Body of pancreas (tissue), 4 donors: ENCODE data around the gene IFNA14. TPM values are rescaled to one million over a fixed set of nuclear protein-coding genes. Genes with fewer than 3 reads are reported as not detected.
"Not testable (repeated sequence)": the region's sequence is repeated elsewhere in the genome, so short reads cannot be mapped to it uniquely, and the experiment has no call there.

Experiments
- ATAC-seq: fragments of 150-250 bp; one replicate; pipeline ENCODE4 v1.9.1; 2016
- DNase-seq, 4 donors: peaks; one replicate each; pipeline ENCODE4 v3.0.0-alpha.2; 2019
- H3K27ac ChIP-seq, 4 donors: fragments of 200-600 bp; sonication (generic); 1 replicate in 3 of 4; 2 replicates in 1 of 4; pipeline versions ENCODE4 v1.5.1 to v1.6.1; 2016 to 2019; ENCODE audit warnings: mild to moderate bottlenecking in 1 of 4, mixed read lengths in 1 of 4, moderate library complexity in 1 of 4
- H3K27me3 ChIP-seq, 2 donors: fragments of 200-600 bp; sonication (generic); one replicate each; pipeline ENCODE4 v1.6.0; 2016; ENCODE audit warnings: mild to moderate bottlenecking in 1 of 2
- H3K36me3 ChIP-seq, 2 donors: fragments of 200-600 bp; sonication (generic); replicated peaks in 1 of 2; 2 replicates each; pipeline ENCODE4 v1.5.1; 2016; ENCODE audit warnings: low read depth in 2 of 2; ENCODE audit not compliant: insufficient read depth in 1 of 2
- H3K4me1 ChIP-seq: fragments of 200-600 bp; sonication (generic); one replicate; pipeline ENCODE4 v1.6.0; 2016
- H3K4me3 ChIP-seq, 2 donors: fragments of 200-600 bp; sonication (generic); 1 replicate in 1 of 2; 2 replicates in 1 of 2; pipeline ENCODE4 v1.5.1; 2016 to 2019
- H3K9me3 ChIP-seq, 3 donors: fragments of 200-600 bp; sonication (generic); 1 replicate in 2 of 3; 2 replicates in 1 of 3; pipeline ENCODE4 v1.5.1; 2016
- POLR2A ChIP-seq, 3 donors: fragments of 450-650 bp; IDR thresholded peaks; one replicate each; pipeline ENCODE4 v1.6.1; 2016; ENCODE audit warnings: antibody characterized with exemption in 3 of 3, mild to moderate bottlenecking in 2 of 3
- WGBS, 2 donors: methylation state at CpG; one replicate each; pipeline ENCODE4 v1.1.5; 2017; 5-methylcytosine and 5-hydroxymethylcytosine counted together
- intact Hi-C: fragments of 100-400 bp; cut with DNase I; formaldehyde crosslinking; loops from one replicate; pipeline ENCODE4 v1.15.1; 2023
- total RNA-seq, 2 donors: library from RNA; depleted of rRNA; stranded (reverse); fragments of >200 nt; gene quantifications; one replicate each; pipeline ENCODE4 v1.1.0, GENCODE V29; 2016
- TF ChIP-seq, protein P1 (sequence below), 7 experiments: fragments of 450-650 bp in 4 of 7; fragments of 200-600 bp in 3 of 7; sonication (generic) in 3 of 7; IDR thresholded peaks; one replicate each; pipeline ENCODE4 v1.5.1; 2016 to 2019; ENCODE audit warnings: antibody characterized with exemption in 7 of 7

The IFNA14 gene
- total RNA-seq, 2 donors from 2014 or later: not detected

- peak in 2 of 4 donors; percentile 39 to 53 for DNase-seq
- H3K4me3 ChIP-seq, H3K9me3 ChIP-seq, H3K27ac ChIP-seq, intact Hi-C loops, H3K4me1 ChIP-seq, H3K36me3 ChIP-seq, H3K27me3 ChIP-seq: not testable (repeated sequence)
- ATAC-seq: peak; percentile 60
- 18 to 27% methylated on average over 8 of the region's 8 CpGs for WGBS, 2 donors
- TF ChIP-seq, protein P1, sequence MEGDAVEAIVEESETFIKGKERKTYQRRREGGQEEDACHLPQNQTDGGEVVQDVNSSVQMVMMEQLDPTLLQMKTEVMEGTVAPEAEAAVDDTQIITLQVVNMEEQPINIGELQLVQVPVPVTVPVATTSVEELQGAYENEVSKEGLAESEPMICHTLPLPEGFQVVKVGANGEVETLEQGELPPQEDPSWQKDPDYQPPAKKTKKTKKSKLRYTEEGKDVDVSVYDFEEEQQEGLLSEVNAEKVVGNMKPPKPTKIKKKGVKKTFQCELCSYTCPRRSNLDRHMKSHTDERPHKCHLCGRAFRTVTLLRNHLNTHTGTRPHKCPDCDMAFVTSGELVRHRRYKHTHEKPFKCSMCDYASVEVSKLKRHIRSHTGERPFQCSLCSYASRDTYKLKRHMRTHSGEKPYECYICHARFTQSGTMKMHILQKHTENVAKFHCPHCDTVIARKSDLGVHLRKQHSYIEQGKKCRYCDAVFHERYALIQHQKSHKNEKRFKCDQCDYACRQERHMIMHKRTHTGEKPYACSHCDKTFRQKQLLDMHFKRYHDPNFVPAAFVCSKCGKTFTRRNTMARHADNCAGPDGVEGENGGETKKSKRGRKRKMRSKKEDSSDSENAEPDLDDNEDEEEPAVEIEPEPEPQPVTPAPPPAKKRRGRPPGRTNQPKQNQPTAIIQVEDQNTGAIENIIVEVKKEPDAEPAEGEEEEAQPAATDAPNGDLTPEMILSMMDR (IDR thresholded peaks at IDR 0.05): peak in 6 of 7 experiments; percentile 25 to 48 (median 42)
Observed at GRCh38 chr9:21235468-21236359, 4.1 kb downstream of the IFNA14 start.

DNA sequence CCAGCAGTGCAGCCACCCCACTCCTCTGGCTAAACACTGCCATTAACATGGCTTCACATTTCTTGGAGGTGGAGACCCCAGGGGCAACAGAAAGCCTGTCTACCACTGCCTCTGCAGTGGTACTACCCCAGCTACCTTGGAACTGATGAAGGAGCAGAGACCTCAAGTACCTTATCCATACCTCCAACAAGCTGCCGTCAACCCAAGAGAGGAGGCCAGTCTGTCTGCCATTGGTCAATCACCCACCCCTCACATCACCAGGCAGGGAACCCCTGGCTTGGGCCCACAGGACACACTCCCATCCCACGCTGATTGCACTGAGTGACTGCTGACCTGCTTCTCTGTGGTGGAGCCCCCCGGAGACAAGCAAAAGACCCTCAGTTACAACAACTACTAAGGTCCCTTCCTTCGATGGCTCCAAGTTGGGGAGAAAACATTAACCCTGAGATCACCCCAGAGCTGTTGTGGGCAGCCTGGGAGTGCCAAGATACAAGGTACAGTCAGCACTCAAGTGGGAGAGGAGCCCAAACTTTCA, 5.6 kb downstream of the IFNA14 start:
- no peaks in the 10 kb centered on the region for H3K36me3 ChIP-seq
- no peaks in the 10 kb centered on the region for H3K4me1 ChIP-seq
- TF ChIP-seq, protein P1 (IDR thresholded peaks at IDR 0.05): no peak
- TF ChIP-seq POLR2A (IDR thresholded peaks at IDR 0.05): no peak
- DNase-seq (no peak), ATAC-seq (no peak)
- intact Hi-C loops: no loop called here
- H3K27ac ChIP-seq: no peak overlapping the region
- WGBS, 2 donors: 56 to 57% methylated on average over 3 to 4 of the region's 4 CpGs
- H3K27me3 ChIP-seq: no peaks in the 10 kb centered on the region
- no peaks in the 10 kb centered on the region for H3K9me3 ChIP-seq
- no peak overlapping the region for H3K4me3 ChIP-seq

GRCh38 chr9:21233258-21233657, 6.5 kb downstream of the IFNA14 start:
- TF ChIP-seq POLR2A (IDR thresholded peaks at IDR 0.05): no peak
- TF ChIP-seq, protein P1 (IDR thresholded peaks at IDR 0.05): no peak
- Histone ChIP-seq H3K4me3 (no peak overlapping the region), H3K27me3 (no peaks in the 10 kb centered on the region), H3K4me1 (no peaks in the 10 kb centered on the region), H3K36me3 (no peaks in the 10 kb centered on the region), H3K9me3 (no peaks in the 10 kb centered on the region), H3K27ac (no peak overlapping the region)
- WGBS, 2 donors: 67 to 93% methylated on average over 2 of the region's 2 CpGs
- DNase-seq (no peak), ATAC-seq (no peak)
- intact Hi-C loops: no loop called here

- H3K27ac ChIP-seq: no peak within 1 kb of the TSS
- no peak within 1 kb of the TSS for H3K4me3 ChIP-seq
- intact Hi-C loops: no loop called here
- H3K36me3 ChIP-seq: no peaks in the 10 kb centered on the region
- no peaks in the 10 kb centered on the region for H3K4me1 ChIP-seq
- H3K9me3 ChIP-seq: no peaks in the 10 kb centered on the region
- no peak for DNase-seq
- WGBS, 2 donors: 59 to 63% methylated on average over 2 of the region's 2 CpGs
- no peaks in the 10 kb centered on the region for H3K27me3 ChIP-seq
- TF ChIP-seq POLR2A (IDR thresholded peaks at IDR 0.05): no peak
- TF ChIP-seq, protein P1 (IDR thresholded peaks at IDR 0.05): no peak
- ATAC-seq: no peak
Observed at GRCh38 chr9:21228122-21228521, 11.7 kb downstream of the IFNA14 start, which contains the start of gene IFNA17. TSS of gene IFNA17 (minus strand) at chr9:21228222. CDS start at chr9:21228173, 49 bp downstream.

DNA sequence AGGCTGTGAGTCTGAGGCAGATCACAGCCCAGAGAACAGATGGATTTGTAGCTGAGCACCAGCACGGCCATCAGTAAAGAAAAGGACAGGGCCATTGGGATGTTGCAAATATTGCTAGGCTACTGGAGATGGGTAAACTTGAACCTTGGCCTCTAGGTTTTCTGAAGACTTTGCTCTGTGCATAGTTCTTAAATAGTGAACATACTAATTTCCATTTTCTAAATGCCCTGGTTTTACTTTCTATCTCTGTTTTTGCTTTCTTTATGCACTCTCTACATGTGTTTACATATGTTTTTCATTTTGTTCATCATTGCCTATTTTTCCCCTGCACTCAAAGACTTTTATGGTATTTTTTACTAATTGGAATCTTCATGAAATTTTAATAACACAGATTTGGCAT, 22.6 kb downstream of the IFNA14 start, which contains the start of gene IFNA16:
TSS of gene IFNA16 (minus strand) at position 101 of the 400 bp plus-strand sequence. CDS start at position 95, 6 bp downstream.
- 65 to 73% methylated on average over 1 of the region's 1 CpG for WGBS, 2 donors
- ATAC-seq, intact Hi-C loops: not testable (repeated sequence)

GRCh38 chr9:21213411-21214326, 26.1 kb downstream of the IFNA14 start:
- intact Hi-C loops, H3K27ac ChIP-seq, DNase-seq: not testable (repeated sequence)

More for the DNA sequence above, 22.6 kb downstream of the IFNA14 start, which contains the start of gene IFNA16:
- H3K9me3 ChIP-seq, H3K4me1 ChIP-seq, H3K36me3 ChIP-seq, H3K4me3 ChIP-seq, H3K27me3 ChIP-seq, DNase-seq, H3K27ac ChIP-seq: not testable (repeated sequence)

DNA sequence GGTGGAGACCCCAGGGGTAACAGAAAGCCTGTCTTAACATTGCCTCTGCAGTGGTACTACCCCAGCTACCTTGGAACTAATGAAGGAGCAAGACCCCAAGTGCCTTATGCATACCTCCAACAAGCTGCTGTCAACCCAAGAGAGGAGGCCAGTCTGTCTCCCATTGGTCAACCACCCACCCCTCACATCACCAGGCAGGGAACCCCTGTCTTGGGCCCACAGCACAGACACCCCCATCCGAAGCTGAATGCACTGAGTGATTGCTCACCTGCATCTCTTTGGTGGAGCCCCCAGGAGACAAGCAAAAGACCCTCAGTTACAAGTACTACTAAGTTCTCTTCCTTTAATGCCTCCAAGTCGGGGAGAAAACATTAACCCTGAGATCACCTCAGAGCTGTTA, 27.6 kb downstream of the IFNA14 start:
- H3K27me3 ChIP-seq, H3K27ac ChIP-seq, H3K4me1 ChIP-seq, intact Hi-C loops, ATAC-seq, H3K9me3 ChIP-seq, H3K4me3 ChIP-seq, DNase-seq, H3K36me3 ChIP-seq: not testable (repeated sequence)
- WGBS, 2 donors: 33 to 51% methylated on average over 1 to 2 of the region's 2 CpGs

More at GRCh38 chr9:21213411-21214326, 26.1 kb downstream of the IFNA14 start:
- not testable (repeated sequence) for H3K4me3 ChIP-seq, H3K9me3 ChIP-seq, H3K4me1 ChIP-seq, ATAC-seq, H3K36me3 ChIP-seq, H3K27me3 ChIP-seq
- 24 to 38% methylated on average over 5 of the region's 5 CpGs for WGBS, 2 donors
